ENCODE measurements around the gene ALPK1.
"Not testable (repeated sequence)": the region's sequence is repeated elsewhere in the genome, so short reads cannot be mapped to it uniquely, and the experiment has no call there.

Gene ALPK1

DNA sequence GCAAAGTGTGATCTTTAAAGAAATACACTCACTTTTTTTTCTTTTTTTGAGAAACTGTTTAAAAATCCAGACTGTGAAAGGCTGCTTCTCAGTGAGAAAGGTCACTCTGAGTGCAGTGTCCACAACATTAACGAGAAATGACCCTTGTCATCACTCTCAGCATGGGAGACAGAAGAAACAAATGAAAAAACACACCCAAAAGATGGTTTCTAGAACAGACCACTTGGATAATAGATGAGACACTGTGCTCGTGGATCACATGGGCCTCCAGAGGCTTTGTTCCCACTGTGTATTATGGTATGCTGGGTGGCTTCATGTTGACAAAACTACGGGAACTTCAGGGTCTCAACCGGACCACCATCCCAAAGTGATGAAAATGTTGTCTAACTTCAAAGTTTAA lies 153.9 kb downstream of the ALPK1 start:
- no peak for DNase-seq (ENCODE audit: low read depth in 2 of 2)

- no peak for DNase-seq (ENCODE audit: low read depth in 2 of 2)
These were observed 154.7 kb downstream of the ALPK1 start for GRCh38 chr4:112451831-112452230.

GRCh38 chr4:112453321-112453720 lies 156.2 kb downstream of the ALPK1 start:
- no peak for DNase-seq (ENCODE audit: low read depth in 2 of 2)

DNA sequence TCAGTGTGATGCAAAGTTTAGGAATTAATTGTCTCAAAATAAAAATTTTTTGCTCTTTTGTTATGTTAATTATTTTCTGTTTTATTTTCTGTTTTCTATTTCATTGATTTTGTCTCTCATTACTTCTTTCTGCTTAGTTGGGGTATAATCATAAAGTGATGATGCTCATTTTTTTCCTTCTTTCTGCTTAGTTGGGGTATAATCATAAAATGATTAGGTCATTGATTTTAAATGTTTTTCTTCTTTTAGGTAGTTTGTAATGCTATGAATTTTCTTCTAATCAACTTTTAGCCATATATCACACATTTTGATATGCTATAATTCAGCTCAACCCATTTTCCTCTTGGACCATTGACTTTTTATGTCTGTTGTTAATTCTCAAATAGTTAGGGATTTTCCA lies 175.1 kb downstream of the ALPK1 start:
- DNase-seq (ENCODE audit: low read depth in 2 of 2): no peak

- DNase-seq (ENCODE audit: low read depth in 2 of 2): no peak
These were observed 176.8 kb downstream of the ALPK1 start for GRCh38 chr4:112473985-112474384.

- no peak for DNase-seq (ENCODE audit: low read depth in 2 of 2)
These were observed 188.8 kb downstream of the ALPK1 start for GRCh38 chr4:112485930-112486329.

DNA sequence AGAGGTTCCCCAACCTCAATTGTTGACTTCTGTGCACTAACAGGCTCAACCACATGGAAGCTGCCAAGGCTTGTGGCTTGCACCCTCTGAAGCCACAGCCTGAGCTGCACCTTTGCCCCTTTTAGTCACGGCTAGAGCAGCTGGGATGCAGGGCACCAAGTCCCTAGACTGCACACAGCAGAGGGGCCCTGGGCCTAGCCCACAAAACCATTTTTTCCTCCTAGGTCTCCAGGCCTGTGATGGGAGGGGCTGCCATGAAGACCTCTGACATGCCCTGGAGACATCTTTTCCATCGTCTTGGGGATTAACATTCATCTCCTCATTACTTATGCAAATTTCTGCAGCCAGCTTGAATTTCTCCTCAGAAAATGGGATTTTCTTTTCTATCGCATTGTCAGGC lies 193.6 kb downstream of the ALPK1 start:
- DNase-seq (ENCODE audit: low read depth in 2 of 2): not testable (repeated sequence)

Data from stimulated activated CD8-positive, alpha-beta memory T cell treated with anti-CD3 and anti-CD28 coated beads, Interleukin-15, amount 100 ng/mL, for 48 hours (primary cell).